ENCODE results near the gene CEMIP2. TPM values are rescaled to one million over a fixed set of nuclear protein-coding genes. Genes with fewer than 3 reads are reported as not detected.

CEMIP2 gene
- total and polyA plus RNA-seq, 7 donors: 17.9 to 90.4 (median 28.8) TPM

DNA sequence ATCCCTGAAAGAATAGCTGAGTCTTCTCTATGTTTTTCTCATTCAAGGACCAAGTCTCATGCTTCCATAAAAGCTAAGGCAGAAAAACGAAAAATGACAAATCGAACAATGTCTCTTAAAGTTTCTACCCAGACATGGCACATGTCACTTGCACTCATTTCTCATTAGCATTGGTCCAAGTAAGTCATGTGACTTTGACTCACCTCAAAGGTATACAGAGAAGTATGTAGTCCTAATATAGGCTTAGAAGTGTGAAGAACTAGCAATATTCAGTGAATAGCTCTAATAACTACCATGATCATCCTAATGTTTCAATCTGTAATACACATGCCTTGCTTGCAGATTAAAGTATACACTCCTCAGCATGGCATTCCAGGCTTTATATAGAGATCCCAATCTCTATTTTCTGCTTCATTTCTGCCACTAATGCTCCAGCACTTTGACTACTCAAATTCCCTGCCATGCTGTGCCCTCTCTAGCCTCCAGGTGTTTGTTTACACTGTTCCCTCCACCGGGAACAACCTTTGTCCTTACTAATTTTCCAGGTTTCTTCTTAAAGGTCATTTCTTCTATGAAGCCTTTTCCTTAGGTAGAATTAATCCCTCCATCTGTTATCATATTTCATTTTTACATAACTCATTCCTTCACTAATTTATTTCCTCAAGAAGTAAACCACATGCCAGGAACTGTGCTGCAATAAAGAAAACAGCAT, 98.9 kb downstream of the CEMIP2 start:
- Histone ChIP-seq H3K4me3 (no peak overlapping the region), H3K9me3 (no peaks in the 10 kb centered on the region), H3K27ac (no peak overlapping the region), H3K27me3 (no peaks in the 10 kb centered on the region), H3K4me1 (no peaks in the 10 kb centered on the region), H3K36me3 (no peaks in the 10 kb centered on the region)
- TF ChIP-seq, protein P1, sequence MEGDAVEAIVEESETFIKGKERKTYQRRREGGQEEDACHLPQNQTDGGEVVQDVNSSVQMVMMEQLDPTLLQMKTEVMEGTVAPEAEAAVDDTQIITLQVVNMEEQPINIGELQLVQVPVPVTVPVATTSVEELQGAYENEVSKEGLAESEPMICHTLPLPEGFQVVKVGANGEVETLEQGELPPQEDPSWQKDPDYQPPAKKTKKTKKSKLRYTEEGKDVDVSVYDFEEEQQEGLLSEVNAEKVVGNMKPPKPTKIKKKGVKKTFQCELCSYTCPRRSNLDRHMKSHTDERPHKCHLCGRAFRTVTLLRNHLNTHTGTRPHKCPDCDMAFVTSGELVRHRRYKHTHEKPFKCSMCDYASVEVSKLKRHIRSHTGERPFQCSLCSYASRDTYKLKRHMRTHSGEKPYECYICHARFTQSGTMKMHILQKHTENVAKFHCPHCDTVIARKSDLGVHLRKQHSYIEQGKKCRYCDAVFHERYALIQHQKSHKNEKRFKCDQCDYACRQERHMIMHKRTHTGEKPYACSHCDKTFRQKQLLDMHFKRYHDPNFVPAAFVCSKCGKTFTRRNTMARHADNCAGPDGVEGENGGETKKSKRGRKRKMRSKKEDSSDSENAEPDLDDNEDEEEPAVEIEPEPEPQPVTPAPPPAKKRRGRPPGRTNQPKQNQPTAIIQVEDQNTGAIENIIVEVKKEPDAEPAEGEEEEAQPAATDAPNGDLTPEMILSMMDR (IDR thresholded peaks at IDR 0.05): no peak
- TF ChIP-seq EP300 (IDR thresholded peaks at IDR 0.05): no peak
- no peak for TF ChIP-seq POLR2AphosphoS5 (IDR thresholded peaks at IDR 0.05)
- TF ChIP-seq POLR2A (IDR thresholded peaks at IDR 0.05): no peak
- no peak for DNase-seq
- 69 to 87% methylated on average over 3 of the region's 3 CpGs for WGBS, 2 donors
- intact Hi-C loops (cut with DNase I): no loop called here

DNA sequence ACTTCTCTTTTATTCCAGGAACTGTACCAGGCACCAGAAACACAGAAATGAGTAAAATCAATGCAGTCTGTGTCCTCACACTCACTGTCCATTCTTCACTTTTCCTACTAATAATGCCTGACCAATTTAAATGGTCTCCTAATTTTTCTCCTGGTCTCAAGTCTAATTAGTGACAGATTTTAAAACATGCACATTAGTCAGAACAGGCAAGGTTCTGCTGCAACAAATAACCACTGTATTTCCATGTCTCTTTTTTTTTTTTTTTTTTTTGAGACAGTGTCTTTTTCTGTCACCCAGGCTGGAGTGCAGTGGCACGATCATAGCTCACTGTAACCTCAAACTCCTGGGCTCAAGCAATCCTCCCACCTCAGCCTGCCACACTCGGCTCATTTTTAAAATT, 99.6 kb downstream of the CEMIP2 start:
- WGBS, 2 donors: 94 to 97% methylated on average over 2 of the region's 2 CpGs
- intact Hi-C loops (cut with DNase I): no loop called here
- Histone ChIP-seq H3K4me1 (no peaks in the 10 kb centered on the region), H3K4me3 (no peak overlapping the region), H3K27ac (no peak overlapping the region), H3K27me3 (no peaks in the 10 kb centered on the region), H3K36me3 (no peaks in the 10 kb centered on the region), H3K9me3 (no peaks in the 10 kb centered on the region)
- no peak for DNase-seq
- TF ChIP-seq POLR2A (IDR thresholded peaks at IDR 0.05) (no peak), EP300 (IDR thresholded peaks at IDR 0.05) (no peak), POLR2AphosphoS5 (IDR thresholded peaks at IDR 0.05) (no peak)
- TF ChIP-seq, protein P1 (IDR thresholded peaks at IDR 0.05): no peak

DNA sequence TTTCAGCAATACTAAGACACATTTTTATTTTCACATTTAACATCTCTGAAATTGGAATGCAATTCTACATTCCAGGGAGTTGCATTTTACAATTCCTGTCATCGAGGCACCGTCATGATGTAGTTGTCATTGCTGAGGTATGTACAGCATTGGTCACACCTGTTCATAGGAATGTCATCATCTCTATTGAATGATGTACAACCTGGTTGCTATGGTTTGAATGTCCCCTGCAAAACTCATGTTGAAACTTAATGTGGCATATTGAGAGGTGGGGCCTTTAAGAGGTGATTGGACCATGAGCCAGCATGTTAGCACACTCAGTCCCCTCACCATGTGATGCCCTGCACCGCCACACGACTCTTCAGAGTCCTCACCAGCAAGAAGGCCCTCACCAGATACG, 103.1 kb downstream of the CEMIP2 start:
- Histone ChIP-seq H3K4me3 (no peak overlapping the region), H3K4me1 (no peaks in the 10 kb centered on the region), H3K27me3 (no peaks in the 10 kb centered on the region), H3K36me3 (no peaks in the 10 kb centered on the region), H3K9me3 (no peaks in the 10 kb centered on the region), H3K27ac (no peak overlapping the region)
- DNase-seq: no peak
- TF ChIP-seq, protein P1 (IDR thresholded peaks at IDR 0.05): no peak
- TF ChIP-seq EP300 (IDR thresholded peaks at IDR 0.05) (no peak), POLR2AphosphoS5 (IDR thresholded peaks at IDR 0.05) (no peak), POLR2A (IDR thresholded peaks at IDR 0.05) (no peak)
- 95 to 96% methylated on average over 5 of the region's 5 CpGs for WGBS, 2 donors
- intact Hi-C loops (cut with DNase I): no loop called here

DNA sequence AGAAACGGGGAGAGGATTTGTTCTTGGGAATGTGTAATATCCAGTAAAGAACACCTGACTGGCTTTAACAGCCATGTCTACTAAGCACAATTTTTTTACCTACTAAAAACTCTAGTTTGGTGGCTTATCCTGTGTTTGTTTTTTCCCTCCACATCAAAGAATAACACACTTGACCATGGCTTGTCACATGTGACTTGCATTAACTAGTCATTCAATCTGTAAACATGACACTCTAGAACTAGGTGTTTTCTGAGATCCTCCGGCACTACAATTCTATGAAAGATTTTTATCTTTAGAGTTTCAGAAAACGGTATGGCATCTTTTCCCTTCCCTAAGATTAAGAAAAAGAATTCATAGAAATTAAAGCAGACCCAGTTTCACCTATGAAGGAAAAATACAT, 103.7 kb downstream of the CEMIP2 start:
- Histone ChIP-seq H3K27ac (no peak overlapping the region), H3K4me1 (no peaks in the 10 kb centered on the region), H3K36me3 (no peaks in the 10 kb centered on the region), H3K4me3 (no peak overlapping the region), H3K9me3 (no peaks in the 10 kb centered on the region), H3K27me3 (no peaks in the 10 kb centered on the region)
- WGBS, 2 donors: 55 to 62% methylated on average over 3 of the region's 3 CpGs
- DNase-seq: no peak
- intact Hi-C loops (cut with DNase I): no loop called here
- no peak for TF ChIP-seq POLR2A (IDR thresholded peaks at IDR 0.05)
- no peak for TF ChIP-seq POLR2AphosphoS5 (IDR thresholded peaks at IDR 0.05)
- no peak for TF ChIP-seq EP300 (IDR thresholded peaks at IDR 0.05)
- TF ChIP-seq, protein P1 (IDR thresholded peaks at IDR 0.05): no peak

Measured in sigmoid colon (tissue), 7 donors.